GM12878 (cell line): ENCODE data around the gene SMIM20. TPM values are rescaled to one million over a fixed set of nuclear protein-coding genes. Genes with fewer than 3 reads are reported as not detected.
A peak's percentile ranks its signal among the peaks of the same experiment; 100 is the strongest.

Experiments used
- ATAC-seq: fragments of 200-7000 bp; cut with Tn5 transposase; 3 replicates; pipeline ENCODE4 v1.9.1; 2020; ENCODE audit warnings: mild to moderate bottlenecking, moderate library complexity
- BruUV-seq: library from RNA; stranded (reverse); fragments of 400-500 nt; replicated peaks from 2 replicates; lab custom pipeline; 2021; lab: Mats Ljungman, UMichigan
- CTCF ChIA-PET: fragments of 300-600 bp; sonication (Branson Sonifier 250); formaldehyde crosslinking; extraction: SDS; loops from one replicate; lab custom pipeline; 2021; ENCODE audit warnings: inconsistent platforms; lab: Yijun Ruan, JAX
- POLR2A ChIA-PET: fragments of 350-600 bp; formaldehyde crosslinking; extraction: SDS; loops from one replicate; lab custom pipeline; 2021; ENCODE audit warnings: inconsistent platforms; lab: Charles Lee
- RAD21 ChIA-PET: fragments of 300-600 bp; sonication (Branson Sonifier 250); formaldehyde crosslinking; loops from one replicate; lab custom pipeline; 2023; ENCODE audit warnings: antibody characterized with exemption; ENCODE audit not compliant: unreplicated experiment; lab: Charles Lee
- SMC1A ChIA-PET: fragments of 300-600 bp; sonication (Branson Sonifier 250); formaldehyde crosslinking; loops from one replicate; lab custom pipeline; 2023; ENCODE audit not compliant: unreplicated experiment, uncharacterized antibody; lab: Charles Lee
- DNase-seq: peaks from one replicate; pipeline ENCODE4 v3.0.0-alpha.2; 2011; ENCODE audit warnings: low read depth, low spot score
- FAIRE-seq: peaks from 3 replicates; lab custom pipeline; 2011; peaks lifted over from hg19 to GRCh38; lab: Jason Lieb, UNC
- H2AFZ ChIP-seq: 2 replicates; pipeline ENCODE4 v1.6.0; 2011; ENCODE audit warnings: low read depth, low read length, control low read depth; ENCODE audit not compliant: control insufficient read depth
- H3K27ac ChIP-seq: 2 replicates; pipeline ENCODE4 v1.5.1; 2011; ENCODE audit warnings: control low read depth; ENCODE audit not compliant: control insufficient read depth, insufficient read depth
- H3K27me3 ChIP-seq, 2 experiments: replicated peaks in 1 of 2; 2 replicates each; pipeline versions ENCODE4 v1.6.0 to v1.6.1; 2011; ENCODE audit warnings: low read length in 1 of 2; ENCODE audit not compliant: control insufficient read depth in 2 of 2, insufficient read depth in 2 of 2
- H3K36me3 ChIP-seq, 2 experiments: 2 replicates each; pipeline ENCODE4 v1.5.1; 2011; ENCODE audit warnings: low read length in 1 of 2; ENCODE audit not compliant: control insufficient read depth in 2 of 2, insufficient read depth in 2 of 2
- H3K4me1 ChIP-seq: 2 replicates; pipeline ENCODE4 v1.6.1; 2011; ENCODE audit warnings: mild to moderate bottlenecking, low read length, moderate library complexity, mixed read lengths; ENCODE audit not compliant: control insufficient read depth, insufficient read depth
- H3K4me2 ChIP-seq: 2 replicates; pipeline ENCODE4 v1.6.0; 2011; ENCODE audit warnings: control low read depth; ENCODE audit not compliant: control insufficient read depth, insufficient read depth
- H3K4me3 ChIP-seq: fragments of 200-600 bp; sonication (generic); 2 replicates; pipeline ENCODE4 v1.5.1; 2016
- H3K79me2 ChIP-seq: 2 replicates; pipeline ENCODE4 v1.6.0; 2011; ENCODE audit warnings: low read length; ENCODE audit not compliant: control insufficient read depth, insufficient read depth
- H3K9ac ChIP-seq: 2 replicates; pipeline ENCODE4 v1.8.0; 2011; ENCODE audit warnings: low read length, control low read depth, mixed read lengths; ENCODE audit not compliant: control insufficient read depth, insufficient read depth
- H3K9me3 ChIP-seq: replicated peaks from 3 replicates; pipeline ENCODE4 v1.5.1; 2011; ENCODE audit warnings: mild to moderate bottlenecking, low read length; ENCODE audit not compliant: control insufficient read depth, insufficient read depth
- H4K20me1 ChIP-seq: 2 replicates; pipeline ENCODE4 v1.6.0; 2011; ENCODE audit not compliant: control insufficient read depth, insufficient read depth
- CEBPZ ChIP-seq: fragments of 150-350 bp; IDR thresholded peaks from 2 replicates; pipeline ENCODE4 v1.6.1; 2016; ENCODE audit warnings: low read depth, low read length
- ELK1 ChIP-seq: IDR thresholded peaks from 2 replicates; pipeline ENCODE4 v1.6.1; 2012; ENCODE audit warnings: low read depth, low read length, improper control_type of control experiment
- PAX8 ChIP-seq: fragments of 450-650 bp; IDR thresholded peaks from 2 replicates; pipeline ENCODE4 v1.6.1; 2017; ENCODE audit warnings: mild to moderate bottlenecking, moderate library complexity
- RBBP5 ChIP-seq: fragments of 200-600 bp; sonication (generic); conservative IDR thresholded peaks from 2 replicates; pipeline ENCODE4 v1.6.1; 2016
- SMARCA5 ChIP-seq: fragments of 450-650 bp; IDR thresholded peaks from 2 replicates; pipeline ENCODE4 v1.6.1; 2017; ENCODE audit warnings: mild to moderate bottlenecking
- TCF3 ChIP-seq: IDR thresholded peaks from 2 replicates; pipeline ENCODE4 v1.6.1; 2012; ENCODE audit warnings: low read depth, mild to moderate bottlenecking, low read length, borderline replicate concordance; ENCODE audit not compliant: insufficient read depth
- USF1 ChIP-seq: IDR thresholded peaks from 2 replicates; pipeline ENCODE4 v1.6.1; 2011; ENCODE audit warnings: borderline replicate concordance, low read depth, mild to moderate bottlenecking, moderate library complexity, mixed read lengths, low read length; ENCODE audit not compliant: insufficient read depth; ENCODE audit errors: extremely low read length
- YY1 ChIP-seq: IDR thresholded peaks from 2 replicates; pipeline ENCODE4 v1.6.1; 2011; ENCODE audit warnings: low read depth, mild to moderate bottlenecking, low read length
- ZBTB11 ChIP-seq: fragments of 450-650 bp; formaldehyde crosslinking; IDR thresholded peaks from 2 replicates; pipeline ENCODE4 v1.5.0; 2022; ENCODE audit warnings: mild to moderate bottlenecking, missing genetic modification characterization
- WGBS: methylation state at CpG from one replicate; pipeline ENCODE4 v1.1.6; 2016; ENCODE audit warnings: low lambda C conversion rate; ENCODE audit not compliant: insufficient replicate concordance, insufficient coverage; ENCODE audit errors: missing lambda C conversion rate; 5-methylcytosine and 5-hydroxymethylcytosine counted together
- in situ Hi-C: fragments of 300-500 bp; cut with MboI; formaldehyde crosslinking; loops from 9 replicates; pipeline ENCODE4 v1.14.3; 2018; ENCODE audit warnings: mixed read lengths
- intact Hi-C: fragments of 100-400 bp; cut with micrococcal nuclease; formaldehyde crosslinking; loops from one replicate; pipeline ENCODE4 v1.14.2; 2022; ENCODE audit not compliant: unreplicated experiment
- polyA plus RNA-seq, 11 experiments: library from polyadenylated mRNA; depleted of rRNA in 4 of 11; unstranded in 6 of 11; stranded (reverse) in 5 of 11; fragments of >200 nt; fragmentation: Nextera tagmentation in 4 of 11; fragmentation: Illumina TruSeq in 1 of 11; extraction: Ambion mirVana in 4 of 11; extraction: Trizol in 1 of 11; gene quantifications; 1 replicate in 1 of 11; 2 replicates in 10 of 11; pipeline versions ENCODE4 v1.2.1 to v1.2.3, GENCODE V29; 2011 to 2016; ENCODE audit warnings: inconsistent platforms in 2 of 11, missing spikeins in 2 of 11, low read depth in 1 of 11
- total RNA-seq, 4 experiments: library from RNA; depleted of rRNA in 3 of 4; stranded (reverse); fragments of >200 nt in 3 of 4; fragmentation: Illumina TruSeq in 1 of 4; extraction: Trizol in 1 of 4; gene quantifications; 2 replicates each; pipeline versions ENCODE4 v1.2.1 to v1.2.3, GENCODE V29; 2013 to 2021

SMIM20 gene
- total and polyA plus RNA-seq, 10 of the 15 experiments (the other 5 are each of a cell fraction or from before 2014, with no cell fraction given): 17.3 to 38.0 (median 28.8) TPM

GRCh38 chr4:25969374-25970155, 55.5 kb downstream of the SMIM20 start:
- BruUV-seq: no TSS peak
- Histone ChIP-seq H3K9me3 (no peaks in the 10 kb centered on the region), H3K4me1 (peaks cover 14% of the 10 kb centered on the region), H3K36me3 (no peaks in the 10 kb centered on the region), H4K20me1 (no peaks in the 10 kb centered on the region), H3K9ac (no peak overlapping the region), H3K4me2 (no peak overlapping the region; the same call in 1 of the 2 replicates), H3K27me3 (no peaks in the 10 kb centered on the region), H3K79me2 (no peaks in the 10 kb centered on the region), H3K27ac (no peak overlapping the region), H3K4me3 (no peak overlapping the region), H2AFZ (peak overlapping the region; percentile 5; the same call in 1 of the 2 replicates)
- intact Hi-C loops: no loop called here
- ATAC-seq: no peak
- 42% methylated on average over 13 of the region's 13 CpGs for WGBS
- DNase-seq: no peak
- SMC1A ChIA-PET: interaction anchor here (1.1 kb wide), 1 partner anchor 40 kb away, joined by 4 read pairs; no protein-coding TSS in a partner anchor
- RAD21 ChIA-PET: interaction anchor here (0.6 to 1.4 kb wide), 7 partner anchors 16 to 361 kb away, joined by 3 to 8 read pairs (median 4); no protein-coding TSS in a partner anchor
- POLR2A ChIA-PET: interaction anchor here (0.9 kb wide), 1 partner anchor 13 kb away, joined by 4 read pairs; no protein-coding TSS in a partner anchor
- CTCF ChIA-PET: interaction anchor here (1.1 to 2.7 kb wide), 5 partner anchors 11 to 43 kb away, joined by 4 to 10 read pairs (median 8); no protein-coding TSS in a partner anchor
- FAIRE-seq: no peak
- in situ Hi-C loops: loop anchor here (10.0 kb wide), 1 partner anchor 55 kb away; no protein-coding TSS in a partner anchor
- no peak for TF ChIP-seq ZBTB11 (CRISPR knock-in tag)
- peak; percentile 58; the same call in 1 of the 2 replicates for TF ChIP-seq YY1
- TF ChIP-seq PAX8: no peak
- peak; percentile 54 for TF ChIP-seq USF1
- TF ChIP-seq ELK1: no peak
- TF ChIP-seq CEBPZ: no peak
- TF ChIP-seq SMARCA5: no peak
- no peak for TF ChIP-seq TCF3
- TF ChIP-seq RBBP5: no peak
